Raji (cell line): ENCODE measurements around the gene CENPP.

Experiments
- POLR2A ChIP-seq: IDR thresholded peaks from 2 replicates; pipeline ENCODE4 v1.6.1; 2011; ENCODE audit warnings: low read depth, low read length, control low read depth; ENCODE audit not compliant: insufficient read depth

Gene CENPP

DNA sequence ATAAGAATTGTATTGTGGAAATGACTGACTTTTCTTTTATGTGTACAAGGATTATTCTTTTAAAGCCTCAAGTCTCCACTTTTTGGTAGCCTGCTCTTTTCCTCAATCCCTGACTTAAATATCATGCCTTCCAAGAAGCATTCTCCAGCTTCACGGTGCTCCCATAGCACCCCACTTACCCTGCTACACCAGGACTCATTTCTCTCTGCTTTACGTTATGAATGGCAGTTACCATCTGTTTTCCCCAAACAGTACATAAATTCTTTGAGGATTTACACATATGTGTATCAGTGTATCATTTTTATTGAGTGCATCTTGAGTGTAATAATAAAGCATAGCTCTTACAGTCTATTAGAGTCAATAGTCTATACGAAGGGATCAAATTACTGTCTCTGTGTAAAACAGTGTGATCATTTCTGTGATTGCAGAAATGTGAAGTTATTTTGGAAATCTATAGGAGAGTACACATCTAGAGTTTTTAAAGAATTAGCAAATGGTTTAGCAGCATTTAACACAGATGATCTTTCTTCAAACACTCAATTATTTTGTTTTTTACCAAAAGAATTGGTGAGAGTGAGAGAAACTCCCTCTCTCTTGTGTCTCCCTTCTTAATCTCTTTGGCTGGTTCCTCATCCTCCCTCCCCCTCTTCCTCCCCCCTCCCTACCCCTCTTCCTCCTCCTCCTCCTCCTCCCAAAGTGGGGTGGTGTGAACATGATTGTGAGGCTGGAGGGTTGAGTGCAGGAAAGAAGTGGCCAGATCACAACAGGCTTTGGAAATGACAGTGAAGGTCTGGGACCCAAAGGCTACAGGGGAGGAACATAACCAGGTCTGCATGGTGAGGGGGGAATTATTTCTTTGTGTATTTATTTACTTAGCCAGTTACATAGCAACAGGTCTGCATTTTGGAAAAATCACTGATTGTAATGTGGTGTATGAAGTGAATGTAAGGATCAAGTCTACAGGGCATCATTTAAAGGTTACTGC is 237.7 kb downstream of the CENPP start:
- no peak for TF ChIP-seq POLR2A

DNA sequence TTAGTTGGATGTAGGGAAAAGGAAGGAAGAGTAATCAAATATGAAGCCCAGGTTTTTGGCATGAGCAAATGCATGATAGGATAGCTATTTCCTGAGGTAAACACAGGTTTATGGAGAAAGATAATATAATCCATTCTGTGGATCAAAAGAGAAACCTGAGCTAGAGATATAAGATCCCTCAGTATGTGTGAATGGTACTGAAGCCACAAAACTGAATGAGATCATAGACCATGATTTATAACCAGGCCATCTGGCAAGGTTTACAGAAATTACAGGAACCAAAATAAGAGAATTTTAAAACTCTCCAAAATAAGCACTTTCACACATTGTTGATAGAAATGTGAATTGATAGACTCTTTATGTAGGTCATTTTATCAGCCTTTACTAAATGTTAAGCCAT is 238.8 kb downstream of the CENPP start:
- TF ChIP-seq POLR2A, result no peak

DNA sequence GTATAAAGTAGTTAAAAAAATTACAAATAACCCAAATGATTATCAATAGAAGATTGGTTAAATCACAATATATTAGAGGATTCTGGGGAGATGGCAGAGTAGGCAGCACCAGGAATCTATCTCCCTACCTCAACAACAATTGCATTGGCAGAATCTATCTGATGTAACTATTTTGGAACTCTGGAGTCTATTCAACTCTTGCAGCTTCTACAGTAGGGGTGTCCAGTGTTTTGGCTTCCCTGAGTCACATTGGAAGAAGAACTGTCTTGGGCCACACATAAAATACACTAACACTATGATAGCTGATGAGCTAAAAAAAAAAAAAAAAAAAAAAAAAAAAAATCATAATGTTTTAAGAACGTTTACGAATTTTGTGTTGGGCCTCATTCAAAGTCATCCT is 239.2 kb downstream of the CENPP start:
- no peak for TF ChIP-seq POLR2A

DNA sequence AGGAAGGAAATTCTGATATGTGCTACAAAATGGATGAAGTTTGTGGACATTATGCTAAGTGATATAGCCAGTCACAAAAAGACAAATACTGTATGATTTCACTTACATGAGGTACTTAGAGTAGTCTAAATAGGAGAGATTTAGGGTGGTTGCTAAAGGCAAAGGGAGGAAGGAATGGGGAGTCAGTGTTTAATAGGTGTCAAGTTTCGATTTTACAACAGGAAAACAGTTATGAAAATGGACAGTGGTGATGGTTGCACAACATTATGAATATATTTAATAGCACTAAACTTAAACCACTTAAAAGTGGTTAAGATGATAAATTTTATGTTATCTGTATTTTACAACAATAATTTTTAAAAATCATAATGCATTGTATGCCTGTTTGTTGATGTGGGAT is 250.4 kb downstream of the CENPP start:
- no peak for TF ChIP-seq POLR2A

DNA sequence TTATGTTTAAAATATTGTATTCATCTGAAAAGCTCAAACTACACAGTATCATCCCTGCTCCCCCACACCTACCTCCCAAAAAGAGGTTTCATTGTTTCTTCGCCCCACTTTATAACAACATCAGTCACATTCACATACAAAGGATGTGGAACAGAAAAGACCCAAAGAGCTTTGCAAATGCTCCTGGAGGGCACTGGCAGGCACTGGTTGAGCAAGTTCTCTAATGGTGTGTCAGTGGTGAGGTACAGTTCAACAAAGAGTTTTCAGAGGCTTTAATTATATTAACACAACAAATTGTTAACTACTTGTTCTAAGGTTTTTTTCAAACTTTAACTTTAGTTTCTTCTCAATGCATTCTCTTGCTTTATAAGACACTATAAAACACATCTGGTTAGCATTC is 264.2 kb downstream of the CENPP start:
- no peak for TF ChIP-seq POLR2A

DNA sequence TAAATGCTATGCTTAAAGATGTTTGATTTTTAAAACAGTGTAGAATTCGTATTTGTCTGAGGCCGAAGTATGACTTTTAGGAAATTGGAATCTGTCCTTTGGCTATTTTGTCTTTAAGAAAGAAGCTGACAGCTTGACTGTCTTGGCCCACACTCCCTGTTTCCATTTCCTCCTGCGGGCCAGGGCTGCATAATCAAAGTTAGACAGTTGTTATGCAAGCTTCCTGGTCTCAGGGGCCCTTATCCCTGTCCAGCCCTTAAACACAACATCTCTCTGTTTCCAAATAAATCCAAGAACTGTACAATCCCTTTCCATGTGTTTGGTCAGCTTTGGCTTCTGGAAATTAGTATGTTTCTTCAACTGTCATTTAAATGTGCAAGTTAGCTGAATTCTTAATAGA is 264.6 kb downstream of the CENPP start:
- TF ChIP-seq POLR2A, result no peak

DNA sequence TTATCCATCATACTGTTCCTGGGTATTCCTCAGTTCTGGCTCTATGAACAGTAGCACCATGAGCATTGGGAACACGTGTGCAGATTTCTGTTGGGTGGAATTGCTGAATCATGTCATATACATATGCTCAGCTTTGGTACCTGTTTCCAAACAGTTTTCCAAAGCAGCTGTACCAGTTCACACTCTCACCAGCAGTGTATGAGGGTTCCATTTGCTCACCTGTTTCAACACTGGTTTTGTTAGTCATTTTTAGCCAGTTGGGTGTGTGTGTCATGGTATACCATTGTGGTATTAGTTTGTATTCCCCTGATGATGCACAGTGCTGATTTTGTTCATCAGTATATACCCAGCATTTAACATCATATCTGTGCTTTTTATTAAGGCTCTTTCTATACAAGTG is 266.8 kb downstream of the CENPP start:
- no peak for TF ChIP-seq POLR2A

DNA sequence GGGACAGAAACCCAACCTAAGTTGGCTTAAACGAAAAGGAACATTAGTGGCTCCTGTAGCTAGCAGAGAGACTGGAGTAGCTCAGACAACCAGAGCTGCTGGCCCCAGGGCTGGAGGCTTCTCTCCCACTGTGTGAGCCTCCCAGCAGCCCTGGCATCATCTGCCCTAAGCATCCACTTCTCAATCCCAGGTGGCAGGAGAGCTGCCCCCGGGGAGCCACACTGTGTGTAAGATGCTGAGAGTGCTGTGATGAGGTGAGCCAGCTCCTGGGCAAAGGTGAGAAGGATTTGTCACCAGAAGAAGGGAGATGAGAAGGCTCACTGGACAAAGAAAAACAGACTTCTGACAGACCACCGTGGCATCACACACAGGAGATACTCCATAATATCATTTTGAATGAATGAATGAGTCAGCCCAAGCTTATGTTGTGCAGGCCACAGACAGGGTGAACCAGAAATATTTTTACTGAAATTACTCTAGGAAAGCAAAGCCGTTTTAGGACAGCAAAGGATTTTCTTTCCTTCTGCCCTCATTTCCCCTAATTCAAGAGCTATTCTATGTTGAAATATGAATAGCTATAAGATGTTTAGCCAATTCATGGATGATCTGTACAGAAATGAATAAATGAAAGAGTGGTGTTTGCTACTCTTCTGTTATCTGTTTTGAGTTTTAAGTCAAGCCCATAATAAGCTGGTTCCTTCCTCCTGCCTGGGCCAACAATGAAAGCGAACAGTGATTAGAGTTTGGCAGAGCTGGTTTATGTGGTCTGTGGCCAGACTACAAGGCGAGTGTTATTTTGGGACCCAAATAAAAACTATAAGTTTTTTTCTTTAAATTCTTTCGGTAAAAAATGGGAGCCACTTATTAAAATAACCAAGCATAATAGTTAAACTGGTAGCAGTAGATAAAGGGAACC is 267.5 kb downstream of the CENPP start:
- TF ChIP-seq POLR2A, result no peak

DNA sequence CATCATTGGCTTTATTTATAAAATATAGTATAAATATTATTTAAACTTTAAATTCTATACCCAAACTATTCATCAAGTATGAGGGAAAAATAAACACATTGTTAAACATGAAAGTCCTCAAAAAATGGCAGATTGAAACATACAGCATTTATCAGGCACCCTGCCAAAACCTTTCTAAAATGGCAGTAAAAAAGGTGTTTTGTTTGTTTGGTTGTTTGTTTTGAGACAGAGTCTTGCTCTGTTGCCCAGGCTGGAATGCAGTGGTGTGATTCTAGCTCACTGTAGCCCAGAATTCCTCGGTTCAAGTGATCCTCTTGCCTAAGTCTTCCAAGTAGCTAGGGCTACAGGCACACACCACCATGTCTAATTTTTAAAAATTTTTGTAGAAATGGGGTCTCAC is 270.2 kb downstream of the CENPP start:
- no peak for TF ChIP-seq POLR2A

DNA sequence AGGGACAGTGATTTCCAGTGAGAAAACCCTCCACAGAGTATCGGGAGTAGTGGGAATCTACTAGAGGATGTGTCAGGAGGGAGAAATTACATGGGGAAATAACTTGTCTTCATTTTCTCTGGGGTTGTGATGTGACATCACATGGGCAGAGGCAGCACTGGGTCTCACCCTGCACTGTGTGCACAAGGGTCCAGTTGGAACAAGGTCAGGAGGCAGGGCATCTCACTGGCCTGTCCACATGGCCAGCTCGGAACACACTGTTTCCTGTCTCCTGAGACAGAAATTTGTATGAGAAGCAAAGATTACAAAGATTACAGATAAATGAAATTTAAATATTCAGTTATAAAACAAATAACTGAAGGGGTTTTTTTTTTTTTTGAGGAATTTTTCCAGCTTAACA is 272.6 kb downstream of the CENPP start:
- TF ChIP-seq POLR2A, result no peak

DNA sequence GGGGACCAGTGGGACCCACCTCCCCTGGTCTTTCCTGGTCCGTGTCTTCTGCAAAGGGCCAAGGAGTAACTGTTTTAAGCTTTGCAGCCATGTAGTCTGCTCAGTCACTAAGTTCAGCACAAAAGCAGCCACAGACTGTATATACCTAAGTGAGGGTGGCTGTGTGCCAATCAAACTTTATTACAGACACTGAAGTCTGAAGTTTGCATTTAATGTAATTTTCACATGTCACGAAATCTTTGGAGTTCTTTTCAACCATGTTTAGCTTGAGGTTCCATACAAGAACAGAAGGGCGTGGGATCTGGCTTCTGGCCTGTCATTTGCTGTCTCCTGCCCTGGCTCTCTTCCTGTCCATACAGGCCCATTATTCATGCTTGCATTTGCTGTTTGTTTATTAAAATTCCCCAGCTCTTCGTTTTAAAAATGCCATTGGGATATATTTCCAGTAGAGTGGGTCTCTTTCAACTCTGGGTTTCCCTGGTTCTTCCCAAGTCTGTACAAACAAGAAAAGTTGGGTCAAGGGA is 274.2 kb downstream of the CENPP start:
- TF ChIP-seq POLR2A, result no peak

DNA sequence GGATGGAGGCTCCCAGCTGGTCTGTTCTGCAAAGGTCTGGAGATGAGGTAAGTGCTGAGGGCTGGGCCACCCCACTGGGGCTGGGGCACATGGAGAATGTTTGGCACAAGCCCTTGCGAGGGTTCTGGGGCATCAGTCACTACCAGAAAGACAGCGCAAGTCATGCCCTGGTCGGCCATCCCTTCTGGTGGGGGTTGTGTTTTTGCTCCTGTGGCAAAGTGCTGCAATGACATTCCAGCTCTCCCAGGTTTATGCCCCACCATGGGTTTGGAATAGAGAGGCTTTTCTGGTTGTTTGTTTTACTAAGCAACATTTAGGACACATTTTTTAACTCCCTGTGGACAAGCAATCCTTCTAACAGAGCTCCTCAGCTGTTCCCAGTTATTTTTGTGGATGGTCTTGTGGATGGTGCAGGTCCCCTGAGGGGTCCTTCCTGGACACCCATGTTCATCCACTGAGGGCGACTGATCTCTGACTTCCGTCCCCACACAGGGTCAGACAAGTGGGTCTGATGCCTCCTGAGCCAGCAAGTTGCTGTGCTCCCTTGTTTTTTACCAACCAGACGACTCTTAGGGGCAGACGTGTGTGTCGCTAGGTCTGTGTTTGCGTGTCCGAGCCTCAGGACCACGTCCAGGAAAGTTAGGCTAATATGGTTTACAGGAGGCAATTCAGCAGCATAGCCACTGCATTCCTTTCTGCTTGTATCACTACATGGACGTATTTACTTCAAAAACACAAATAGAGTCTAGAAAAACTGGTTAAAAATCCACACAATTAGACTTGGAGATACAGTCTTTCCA is 274.9 kb downstream of the CENPP start:
- TF ChIP-seq POLR2A, result no peak

DNA sequence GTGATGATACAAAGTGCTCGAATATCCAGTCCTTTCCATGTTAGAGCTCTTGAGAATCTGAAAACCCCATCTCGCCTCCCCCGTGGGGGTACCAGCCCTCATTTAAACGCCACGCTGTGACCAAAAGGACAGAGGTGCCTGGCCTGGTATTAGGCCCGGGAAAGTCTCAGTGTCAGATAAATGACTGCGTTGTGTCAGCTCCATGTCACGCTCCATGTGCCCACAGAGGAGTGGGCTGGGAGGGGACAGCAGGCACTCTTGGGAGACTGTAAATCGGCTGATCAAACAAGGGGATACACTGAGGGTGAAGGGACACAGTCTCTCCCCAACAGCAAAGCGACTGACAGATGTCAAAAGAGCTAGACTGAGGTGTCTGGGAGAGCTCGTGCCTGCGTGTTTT is 275.7 kb downstream of the CENPP start:
- TF ChIP-seq POLR2A, result no peak

DNA sequence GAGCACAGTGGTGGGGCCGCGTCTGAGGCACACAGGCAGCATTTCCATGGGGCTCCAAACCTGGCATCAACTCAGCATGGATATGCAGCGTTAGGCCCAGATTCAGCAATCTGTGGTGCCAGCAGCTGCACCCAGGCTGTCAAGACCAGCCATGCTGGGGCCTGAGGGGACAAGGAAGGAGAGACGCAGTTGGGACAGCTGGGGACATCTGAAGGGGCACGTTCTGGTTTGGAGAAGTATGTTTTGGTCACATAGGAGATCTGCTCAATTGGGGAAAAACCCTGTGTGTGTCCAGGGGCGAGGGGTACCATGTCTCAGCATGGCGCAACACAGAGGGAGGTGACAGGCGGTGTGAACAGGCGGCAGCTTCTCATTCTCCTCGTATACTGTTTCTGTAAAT is 276.7 kb downstream of the CENPP start:
- no peak for TF ChIP-seq POLR2A

DNA sequence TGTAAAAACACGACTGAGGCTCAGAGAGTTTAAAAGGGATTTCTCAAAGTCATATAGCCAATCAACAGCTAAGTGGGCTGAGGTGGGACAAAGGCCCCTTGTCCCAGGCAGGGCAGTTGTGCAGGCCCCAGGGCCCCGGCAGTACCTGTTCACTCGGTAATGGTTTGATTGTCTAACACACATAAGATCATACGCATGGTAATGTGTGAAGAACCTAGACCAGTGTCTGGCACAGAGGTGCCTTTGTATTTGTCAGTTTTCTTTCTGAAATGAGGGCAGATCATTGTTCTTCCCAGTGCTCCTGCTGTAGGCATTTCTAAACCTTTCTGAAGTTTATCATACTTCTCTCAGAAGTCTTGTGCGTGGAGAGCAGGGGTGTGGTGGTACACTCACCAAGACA is 277.3 kb downstream of the CENPP start:
- no peak for TF ChIP-seq POLR2A

DNA sequence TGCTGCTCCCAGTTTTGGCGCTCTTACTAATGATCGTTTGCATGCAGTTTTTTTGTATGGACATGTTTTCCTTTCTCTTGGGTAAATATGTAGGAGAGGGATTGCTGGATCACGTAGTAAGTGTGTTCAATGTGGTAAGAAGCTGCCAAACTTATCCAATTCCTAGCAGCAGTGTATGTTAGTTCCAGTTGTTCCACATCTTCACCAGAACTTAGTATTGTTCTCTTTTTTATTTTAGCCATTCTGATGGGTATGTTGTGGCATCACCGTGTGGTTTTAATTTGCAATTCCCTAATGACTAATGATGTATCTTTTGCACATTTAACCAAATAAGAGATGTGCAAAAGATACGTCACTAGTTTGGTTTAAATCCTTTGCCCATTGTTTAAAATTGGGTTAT is 278.2 kb downstream of the CENPP start:
- no peak for TF ChIP-seq POLR2A

DNA sequence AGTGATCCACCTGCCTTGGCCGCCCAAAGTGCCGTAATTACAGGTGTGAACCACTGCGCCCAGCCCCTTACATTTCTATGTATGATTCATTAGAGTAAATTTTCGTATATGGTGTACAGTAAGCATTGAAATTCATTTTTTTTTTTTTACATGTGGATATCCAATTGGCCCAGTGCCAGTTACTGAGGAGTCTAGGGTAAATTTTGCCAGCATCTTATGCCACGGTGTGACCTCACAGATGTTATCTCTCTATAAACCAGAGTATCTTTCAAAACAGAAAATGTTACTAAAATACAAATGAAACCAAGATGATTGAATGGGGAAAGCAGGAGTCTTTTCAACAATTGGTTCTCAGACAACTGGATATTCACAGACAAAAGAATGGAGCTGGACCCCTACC is 279.5 kb downstream of the CENPP start:
- TF ChIP-seq POLR2A, result no peak
